Activated T-cell treated with anti-CD3 and anti-CD28 coated beads, Interleukin-2, amount 50 U/mL, for 24 hours (primary cell): ENCODE results near the gene RAD23A.
A peak's percentile ranks its signal among the peaks of the same experiment; 100 is the strongest.

Experiments
- DNase-seq: peaks from one replicate; pipeline ENCODE4 v3.0.0-alpha.2; 2020
- H3K27ac Mint-ChIP-seq: 2 replicates; pipeline ENCODE4 v1.8.0; 2020; ENCODE audit warnings: mild to moderate bottlenecking, mixed read lengths
- H3K27me3 Mint-ChIP-seq: 2 replicates; pipeline ENCODE4 v1.8.0; 2020; ENCODE audit warnings: mixed read lengths
- H3K36me3 Mint-ChIP-seq: 2 replicates; pipeline ENCODE4 v1.8.0; 2020; ENCODE audit warnings: low read depth, mixed read lengths
- H3K4me1 Mint-ChIP-seq: 2 replicates; pipeline ENCODE4 v1.8.0; 2020; ENCODE audit warnings: low read depth, mixed read lengths
- H3K4me3 Mint-ChIP-seq: 2 replicates; pipeline ENCODE4 v1.8.0; 2020; ENCODE audit warnings: mild to moderate bottlenecking, moderate library complexity, mixed read lengths
- H3K9me3 Mint-ChIP-seq: 2 replicates; pipeline ENCODE4 v1.8.0; 2020; ENCODE audit warnings: mixed read lengths

RAD23A gene

GRCh38 chr19:12994701-12995595 lies 49.3 kb downstream of the RAD23A start, which contains the start of gene NFIX:
NFIX (plus strand) TSS chr19:12995475; CDS start chr19:12995838, 363 bp downstream.
- Mint-ChIP-seq H3K4me1 (peaks cover 11% of the 10 kb centered on the region), H3K9me3 (no peaks in the 10 kb centered on the region), H3K4me3 (peak within 1 kb of the TSS; percentile 78), H3K27me3 (peaks cover 16% of the 10 kb centered on the region), H3K27ac (peak within 1 kb of the TSS; percentile 81), H3K36me3 (peaks cover 2% of the 10 kb centered on the region)
- DNase-seq = peak; percentile 75

GRCh38 chr19:12995596-12996405 lies 50.1 kb downstream of the RAD23A start:
- Mint-ChIP-seq H3K4me1 (peaks cover 11% of the 10 kb centered on the region), H3K27me3 (peaks cover 16% of the 10 kb centered on the region), H3K4me3 (peak overlapping the region; percentile 78), H3K36me3 (peaks cover 2% of the 10 kb centered on the region), H3K27ac (peak overlapping the region; percentile 50), H3K9me3 (no peaks in the 10 kb centered on the region)
- DNase-seq = peak; percentile 55

GRCh38 chr19:12996406-12997094 lies 50.9 kb downstream of the RAD23A start:
- no peak overlapping the region for H3K27ac Mint-ChIP-seq
- no peak for DNase-seq
- peak overlapping the region; percentile 63 for H3K4me3 Mint-ChIP-seq
- no peaks in the 10 kb centered on the region for H3K9me3 Mint-ChIP-seq
- H3K27me3 Mint-ChIP-seq = peaks cover 16% of the 10 kb centered on the region
- peaks cover 2% of the 10 kb centered on the region for H3K36me3 Mint-ChIP-seq
- peaks cover 11% of the 10 kb centered on the region for H3K4me1 Mint-ChIP-seq

- no peak overlapping the region for H3K27ac Mint-ChIP-seq
- DNase-seq = no peak
- peak overlapping the region; percentile 63 for H3K4me3 Mint-ChIP-seq
- peaks cover 2% of the 10 kb centered on the region for H3K36me3 Mint-ChIP-seq
- H3K4me1 Mint-ChIP-seq = peaks cover 11% of the 10 kb centered on the region
- no peaks in the 10 kb centered on the region for H3K9me3 Mint-ChIP-seq
- peaks cover 16% of the 10 kb centered on the region for H3K27me3 Mint-ChIP-seq
Measured at GRCh38 chr19:12997179-12997966, 51.7 kb downstream of the RAD23A start.

- Mint-ChIP-seq H3K27ac (no peak overlapping the region), H3K4me1 (peaks cover 11% of the 10 kb centered on the region), H3K27me3 (peaks cover 16% of the 10 kb centered on the region), H3K36me3 (peaks cover 2% of the 10 kb centered on the region), H3K4me3 (no peak overlapping the region), H3K9me3 (no peaks in the 10 kb centered on the region)
- DNase-seq = no peak
Measured at GRCh38 chr19:12997967-12998940, 52.6 kb downstream of the RAD23A start.

- Mint-ChIP-seq H3K36me3 (no peaks in the 10 kb centered on the region), H3K4me3 (no peak overlapping the region), H3K27me3 (peaks cover 3% of the 10 kb centered on the region), H3K27ac (no peak overlapping the region), H3K9me3 (no peaks in the 10 kb centered on the region), H3K4me1 (peaks cover 3% of the 10 kb centered on the region)
- DNase-seq = no peak
Measured at GRCh38 chr19:13001166-13001501, 55.5 kb downstream of the RAD23A start.

GRCh38 chr19:13001502-13002165 lies 56.0 kb downstream of the RAD23A start:
- Mint-ChIP-seq H3K27ac (no peak overlapping the region), H3K4me1 (peaks cover 3% of the 10 kb centered on the region), H3K9me3 (no peaks in the 10 kb centered on the region), H3K27me3 (peaks cover 2% of the 10 kb centered on the region), H3K4me3 (no peak overlapping the region), H3K36me3 (no peaks in the 10 kb centered on the region)
- no peak for DNase-seq

GRCh38 chr19:13002166-13002898 lies 56.7 kb downstream of the RAD23A start:
- no peaks in the 10 kb centered on the region for H3K9me3 Mint-ChIP-seq
- no peak overlapping the region for H3K27ac Mint-ChIP-seq
- H3K4me1 Mint-ChIP-seq = no peaks in the 10 kb centered on the region
- H3K27me3 Mint-ChIP-seq = no peaks in the 10 kb centered on the region
- no peaks in the 10 kb centered on the region for H3K36me3 Mint-ChIP-seq
- no peak overlapping the region for H3K4me3 Mint-ChIP-seq
- no peak for DNase-seq

GRCh38 chr19:13003081-13003480 lies 57.4 kb downstream of the RAD23A start:
- no peaks in the 10 kb centered on the region for H3K9me3 Mint-ChIP-seq
- no peak overlapping the region for H3K4me3 Mint-ChIP-seq
- DNase-seq = no peak
- no peaks in the 10 kb centered on the region for H3K4me1 Mint-ChIP-seq
- H3K27ac Mint-ChIP-seq = no peak overlapping the region
- no peaks in the 10 kb centered on the region for H3K36me3 Mint-ChIP-seq
- H3K27me3 Mint-ChIP-seq = peaks cover 5% of the 10 kb centered on the region
